Middle frontal gyrus (tissue), 1 donor: ENCODE results near the gene ADM5.
"Not testable (repeated sequence)": the region's sequence is repeated elsewhere in the genome, so short reads cannot be mapped to it uniquely, and the experiment has no call there.

Experiments used
- DNase-seq: peaks from one replicate; pipeline ENCODE4 v3.0.0-alpha.2; 2015; ENCODE audit warnings: low spot score; ENCODE audit errors: extremely low spot score

The ADM5 gene

DNA sequence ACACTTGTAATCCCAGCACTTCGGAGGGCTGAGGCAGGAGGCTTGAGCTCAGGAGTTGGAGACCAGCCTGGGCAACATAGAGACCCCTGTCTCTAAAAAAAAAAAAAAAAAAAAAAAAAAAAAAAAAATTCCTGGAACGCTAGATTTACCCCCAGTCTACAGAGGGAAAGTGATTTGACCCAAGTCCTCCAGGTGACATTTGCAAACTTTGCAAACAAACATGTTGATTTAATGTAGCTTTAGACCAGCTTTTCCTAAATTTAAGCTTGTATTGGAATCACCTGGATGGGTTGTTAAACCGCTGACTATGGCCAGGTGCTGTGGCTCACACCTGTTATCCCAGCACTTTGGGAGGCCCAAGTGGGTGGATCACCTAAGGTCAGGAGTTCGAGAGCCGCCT, 10.0 kb downstream of the ADM5 start:
- no peak for DNase-seq

DNA sequence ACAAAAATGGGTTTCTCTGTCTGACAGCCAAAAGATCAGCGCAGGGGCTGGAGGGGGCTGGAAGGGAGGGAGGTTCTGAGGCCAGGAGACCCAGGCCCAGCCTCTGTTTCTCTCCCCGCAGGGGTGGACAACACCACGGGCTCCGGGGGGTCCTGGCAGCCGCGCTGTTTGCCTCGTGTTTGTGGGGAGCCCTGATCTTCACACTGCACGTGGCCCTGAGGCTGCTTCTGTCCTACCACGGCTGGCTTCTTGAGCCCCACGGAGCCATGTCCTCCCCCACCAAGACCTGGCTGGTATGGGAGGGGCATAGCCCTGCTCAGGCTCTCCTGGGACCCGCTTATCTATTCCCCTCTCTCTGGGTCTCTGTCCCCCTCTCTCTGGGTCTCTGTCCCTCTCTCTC, 11.2 kb downstream of the ADM5 start:
- DNase-seq = no peak

- DNase-seq = no peak
Measured at GRCh38 chr19:49701271-49701786, 11.9 kb downstream of the ADM5 start.

GRCh38 chr19:49704888-49705642, 15.7 kb downstream of the ADM5 start:
- no peak for DNase-seq

DNA sequence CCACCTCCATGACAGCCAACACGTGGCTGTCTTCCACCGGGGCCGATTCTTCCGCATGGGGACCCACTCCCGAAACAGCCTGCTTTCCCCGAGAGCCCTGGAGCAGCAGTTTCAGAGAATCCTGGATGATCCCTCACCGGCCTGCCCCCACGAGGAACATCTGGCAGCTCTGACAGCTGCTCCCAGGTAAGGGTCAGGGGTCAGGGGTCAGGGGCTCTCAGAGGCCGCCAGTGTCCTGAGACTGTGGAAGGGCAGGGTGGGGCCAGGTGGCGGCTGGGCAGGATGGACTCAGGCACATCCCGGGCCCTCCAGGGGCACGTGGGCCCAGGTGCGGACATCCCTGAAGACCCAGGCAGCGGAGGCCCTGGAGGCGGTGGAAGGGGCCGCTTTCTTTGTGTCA, 16.5 kb downstream of the ADM5 start:
- no peak for DNase-seq

GRCh38 chr19:49710372-49710951, 21.1 kb downstream of the ADM5 start:
- no peak for DNase-seq

DNA sequence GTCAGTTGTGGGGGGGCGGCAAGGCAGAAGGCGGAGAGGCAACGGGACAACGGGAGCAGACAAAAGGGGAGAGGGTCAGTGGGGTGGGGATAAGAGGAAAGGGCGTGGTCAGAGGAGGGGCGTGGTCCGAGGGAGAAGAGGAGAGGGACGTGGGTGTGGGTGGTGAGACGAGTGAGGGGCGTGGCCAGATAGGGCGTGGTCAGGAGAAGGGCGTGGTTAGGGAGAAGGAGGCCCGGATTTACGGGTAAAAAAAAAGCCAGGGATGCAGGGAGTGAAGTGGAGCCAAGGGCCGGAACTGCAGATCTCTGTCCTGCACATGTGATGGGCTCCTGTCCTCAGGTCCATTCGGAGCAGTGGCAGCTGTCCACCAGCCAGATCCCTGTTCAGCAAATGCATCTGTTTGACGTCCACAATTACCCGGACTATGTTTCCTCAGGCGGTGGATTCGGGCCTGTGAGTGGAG, 23.0 kb downstream of the ADM5 start:
- no peak for DNase-seq

- DNase-seq = no peak
Measured at GRCh38 chr19:49713236-49713845, 23.9 kb downstream of the ADM5 start.

- DNase-seq = no peak
Measured at GRCh38 chr19:49716154-49716553, 26.8 kb downstream of the ADM5 start.

GRCh38 chr19:49718511-49718910, 29.1 kb downstream of the ADM5 start:
- DNase-seq = no peak

DNA sequence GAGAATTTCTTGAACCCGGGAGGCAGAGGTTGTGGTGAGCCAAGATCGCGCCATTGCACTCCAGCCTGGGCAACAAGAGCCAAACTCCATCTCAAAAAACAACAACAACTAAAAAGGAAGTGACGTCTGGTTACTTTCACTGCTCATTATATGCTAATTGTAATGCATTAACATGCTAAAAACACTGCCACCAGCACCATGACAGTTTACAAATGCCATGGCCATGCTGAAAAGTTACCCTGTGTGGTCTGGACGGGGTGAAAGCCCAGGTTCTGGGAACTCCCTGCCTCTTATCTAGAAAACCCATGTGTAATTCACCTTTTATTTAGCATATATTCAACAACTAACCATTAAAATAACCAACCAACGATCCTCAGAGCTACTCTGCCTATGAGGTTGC, 29.6 kb downstream of the ADM5 start:
- no peak for DNase-seq

GRCh38 chr19:49719420-49719819, 30.0 kb downstream of the ADM5 start:
- not testable (repeated sequence) for DNase-seq

- no peak for DNase-seq
Measured at GRCh38 chr19:49727217-49728030, 38.0 kb downstream of the ADM5 start.

- no peak for DNase-seq
Measured at GRCh38 chr19:49730166-49730565, 40.8 kb downstream of the ADM5 start.

GRCh38 chr19:49738268-49738667, 48.9 kb downstream of the ADM5 start:
- no peak for DNase-seq

- no peak for DNase-seq
Measured at GRCh38 chr19:49739098-49739497, 49.7 kb downstream of the ADM5 start.

GRCh38 chr19:49739933-49740332, 50.5 kb downstream of the ADM5 start:
- no peak for DNase-seq
